GM19452 (cell line): Measurements from ENCODE around the gene DAO.

Experiments used
- ATAC-seq: cut with Tn5 transposase; IDR thresholded peaks from one replicate; pipeline ENCODE4 v1.9.1; 2021; ENCODE audit not compliant: unreplicated experiment

Gene DAO

GRCh38 chr12:108875280-108875679 is 4.6 kb upstream of the DAO start:
- no peak for ATAC-seq

GRCh38 chr12:108875682-108876361 is 4.1 kb upstream of the DAO start:
- ATAC-seq, result no peak

DNA sequence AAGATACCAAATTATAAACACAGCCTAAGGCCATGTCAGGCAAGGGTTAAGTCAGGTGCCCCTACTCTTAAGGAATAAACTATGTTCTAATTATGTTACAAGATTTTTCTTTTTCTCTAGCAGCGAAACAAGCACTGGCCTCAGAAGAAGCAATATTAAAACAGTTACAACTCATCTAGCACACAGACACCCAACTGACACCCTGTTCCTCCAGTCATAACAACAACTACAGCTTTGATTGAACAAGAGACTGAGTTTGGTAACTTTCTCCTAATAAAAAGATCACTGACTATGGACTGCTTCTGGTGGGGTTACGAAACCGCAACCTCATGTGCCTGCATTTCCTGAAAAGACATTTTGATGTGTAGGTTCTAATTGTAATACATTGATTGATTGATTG is 3.3 kb upstream of the DAO start:
- no peak for ATAC-seq

DNA sequence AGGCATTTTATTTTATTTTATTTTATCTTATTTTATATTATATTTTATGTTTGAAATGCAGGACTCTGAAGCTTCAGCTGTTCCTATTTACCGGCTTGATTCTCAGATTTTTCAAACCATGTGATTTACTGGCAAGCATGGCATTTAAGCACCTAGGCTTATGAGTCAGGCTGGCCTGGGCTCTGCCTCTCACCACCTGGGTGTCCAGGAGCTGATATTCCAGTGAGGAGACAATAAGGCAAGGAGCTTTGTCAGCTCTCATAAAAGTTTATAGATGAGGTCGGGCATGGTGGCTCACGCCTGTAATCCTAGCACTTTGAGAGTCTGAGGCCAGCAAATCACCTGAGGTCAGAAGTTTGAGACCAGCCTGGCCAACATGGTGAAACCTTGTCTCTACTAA is 2.1 kb downstream of the DAO start:
- no peak for ATAC-seq

DNA sequence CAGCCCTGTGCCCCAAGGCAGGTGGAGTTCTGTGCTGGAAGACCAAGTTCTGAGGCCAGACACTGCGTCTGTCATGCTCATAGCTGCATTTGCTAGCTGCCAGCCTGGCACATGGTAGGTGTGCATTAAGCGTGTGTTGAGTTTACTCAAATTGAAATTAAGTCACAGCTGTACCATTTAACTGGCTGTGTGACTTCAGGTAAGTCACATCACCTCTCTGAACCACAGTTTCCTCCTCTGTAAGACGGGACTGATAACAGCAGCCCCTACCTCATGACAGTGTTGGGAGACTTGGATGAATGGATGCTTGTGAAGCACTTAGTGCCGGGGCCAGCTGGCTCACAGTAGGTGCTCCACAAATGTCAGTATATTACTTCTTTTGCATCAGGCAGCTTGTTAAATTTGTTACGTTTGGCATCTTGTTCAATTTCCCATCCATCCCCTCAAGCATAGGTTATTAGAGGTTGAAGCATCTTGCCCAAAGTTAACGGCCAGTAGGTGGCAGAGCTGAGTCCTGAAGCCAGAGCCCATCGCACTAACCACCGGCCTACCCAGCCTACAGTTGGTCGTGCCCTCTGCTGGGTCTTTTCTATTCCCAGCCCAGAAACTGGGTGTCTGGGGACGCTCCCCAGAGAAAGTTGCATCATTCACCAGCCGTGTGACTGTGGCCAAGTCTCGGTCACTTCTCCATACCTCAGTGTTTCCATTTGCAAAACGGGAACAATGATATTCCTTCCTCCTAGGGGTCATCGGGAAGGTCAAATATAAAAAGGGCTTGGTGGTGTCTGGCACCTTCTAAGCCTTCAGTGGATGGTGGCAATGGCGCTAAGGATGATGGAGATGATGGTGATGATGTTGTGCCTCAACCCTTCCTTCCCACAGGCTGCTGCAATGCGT is 4.5 kb downstream of the DAO start:
- no peak for ATAC-seq

DNA sequence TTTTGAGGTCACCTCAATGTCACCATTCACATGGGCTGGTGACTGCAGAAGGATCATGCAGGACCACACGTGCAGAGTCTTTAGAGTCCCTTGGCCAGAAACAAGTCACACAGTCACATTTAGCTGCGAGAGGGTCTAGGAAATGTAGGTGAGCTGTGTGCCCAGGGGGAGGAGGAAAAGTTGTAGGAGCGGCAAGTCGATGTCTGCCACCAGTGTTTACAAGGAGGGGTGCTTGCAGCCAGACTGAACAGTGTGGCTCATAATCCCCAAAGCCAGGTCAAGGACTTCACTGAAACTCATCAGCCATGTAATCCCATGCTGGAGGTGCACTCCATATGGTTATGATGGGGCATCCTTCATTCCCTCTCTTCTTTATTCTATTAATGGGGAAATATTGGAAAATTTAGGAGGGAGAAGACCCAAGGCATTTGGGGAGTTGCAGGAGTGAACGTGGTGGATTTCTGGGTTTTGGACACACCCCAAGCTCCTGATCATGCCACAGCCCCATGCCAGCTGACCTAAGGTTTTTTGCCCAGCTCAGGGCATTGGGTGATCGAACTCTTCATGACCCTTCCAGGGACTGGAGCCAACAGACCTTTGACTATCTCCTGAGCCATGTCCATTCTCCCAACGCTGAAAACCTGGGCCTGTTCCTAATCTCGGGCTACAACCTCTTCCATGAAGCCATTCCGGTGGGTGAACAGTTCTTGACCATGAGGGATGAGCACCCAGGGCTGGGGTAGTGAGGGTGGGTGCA is 7.2 kb downstream of the DAO start:
- ATAC-seq, result no peak

- no peak for ATAC-seq
These were observed 8.1 kb downstream of the DAO start for GRCh38 chr12:108888031-108888430.

DNA sequence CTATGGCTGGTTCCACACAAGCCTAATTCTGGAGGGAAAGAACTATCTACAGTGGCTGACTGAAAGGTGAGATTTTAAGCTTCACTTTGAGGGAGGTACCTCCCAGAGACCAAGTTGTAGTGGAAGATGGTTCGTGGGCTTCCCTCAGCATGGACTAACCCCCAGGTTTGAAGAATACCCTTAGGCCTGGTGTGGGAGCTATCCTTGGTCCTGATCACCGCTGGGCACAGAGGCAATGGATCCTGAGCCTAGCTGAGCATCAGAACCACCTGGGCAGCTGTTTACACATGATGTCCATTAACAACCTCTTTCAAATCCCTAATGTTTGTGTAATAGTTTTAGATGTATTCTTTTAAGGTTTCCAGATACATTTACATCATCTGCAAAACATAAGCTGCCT is 10.3 kb downstream of the DAO start:
- no peak for ATAC-seq

GRCh38 chr12:108895220-108895802 is 15.4 kb downstream of the DAO start:
- ATAC-seq, result no peak

DNA sequence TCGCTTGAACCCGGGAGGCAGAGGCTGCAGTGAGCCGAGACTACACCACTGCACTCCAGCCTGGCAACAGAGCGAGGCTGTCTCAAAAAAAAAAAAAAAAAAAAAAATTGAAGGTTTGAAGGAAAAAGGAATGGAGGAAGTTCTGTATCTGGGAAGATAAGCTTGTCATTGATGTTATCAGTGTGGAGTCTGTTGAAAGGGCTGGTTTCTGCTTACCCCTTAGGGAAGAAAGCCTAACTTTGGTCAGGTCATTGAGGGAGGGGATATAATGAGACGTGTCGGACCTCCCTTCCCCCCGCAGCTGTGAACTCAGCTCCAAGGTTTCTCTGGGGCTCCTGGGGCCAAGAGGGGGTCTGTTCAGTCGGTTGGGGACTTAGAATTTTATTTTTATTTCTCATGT is 16.4 kb downstream of the DAO start:
- ATAC-seq, result no peak

DNA sequence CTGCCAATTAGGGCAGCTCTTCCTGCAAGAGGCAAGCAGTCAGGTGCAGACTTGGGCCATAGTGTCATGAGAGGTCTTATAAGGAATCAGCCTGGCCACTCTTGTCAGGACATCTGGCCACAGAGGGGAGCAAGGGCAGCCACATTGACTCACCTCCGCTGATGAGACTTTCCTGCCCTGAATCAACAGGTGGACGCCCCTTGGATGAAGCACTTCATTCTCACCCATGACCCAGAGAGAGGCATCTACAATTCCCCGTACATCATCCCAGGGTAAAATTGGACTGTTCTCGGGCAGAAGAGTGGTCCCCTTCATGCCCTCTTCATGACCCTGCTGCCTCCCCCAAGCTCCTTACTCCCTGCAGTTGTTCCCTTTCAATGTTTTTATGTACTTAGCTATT is 16.9 kb downstream of the DAO start:
- no peak for ATAC-seq

GRCh38 chr12:108899145-108899544 is 19.3 kb downstream of the DAO start:
- ATAC-seq, result no peak

GRCh38 chr12:108905725-108906124 is 25.8 kb downstream of the DAO start:
- no peak for ATAC-seq

DNA sequence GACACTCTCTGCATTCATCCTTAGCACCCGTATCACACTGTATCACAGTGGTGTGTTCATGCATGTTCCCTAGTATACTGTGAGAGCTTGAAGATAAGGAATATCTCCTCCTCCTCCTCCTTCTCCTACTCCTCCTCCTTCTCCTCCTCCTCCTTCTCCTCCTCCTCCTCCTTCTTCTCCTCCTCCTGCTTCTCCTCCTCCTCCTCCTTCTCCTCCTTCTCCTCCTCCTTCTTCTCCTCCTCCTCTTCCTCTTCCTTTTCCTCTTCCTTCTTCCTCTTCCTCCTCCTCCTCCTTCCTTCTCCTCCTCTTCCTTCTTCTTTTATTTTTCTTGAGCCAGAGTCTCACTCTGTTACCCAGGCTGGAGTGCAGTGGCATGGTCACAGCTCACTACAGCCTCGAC is 27.1 kb downstream of the DAO start:
- ATAC-seq, result no peak

GRCh38 chr12:108907839-108908351 is 28.0 kb downstream of the DAO start:
- no peak for ATAC-seq

DNA sequence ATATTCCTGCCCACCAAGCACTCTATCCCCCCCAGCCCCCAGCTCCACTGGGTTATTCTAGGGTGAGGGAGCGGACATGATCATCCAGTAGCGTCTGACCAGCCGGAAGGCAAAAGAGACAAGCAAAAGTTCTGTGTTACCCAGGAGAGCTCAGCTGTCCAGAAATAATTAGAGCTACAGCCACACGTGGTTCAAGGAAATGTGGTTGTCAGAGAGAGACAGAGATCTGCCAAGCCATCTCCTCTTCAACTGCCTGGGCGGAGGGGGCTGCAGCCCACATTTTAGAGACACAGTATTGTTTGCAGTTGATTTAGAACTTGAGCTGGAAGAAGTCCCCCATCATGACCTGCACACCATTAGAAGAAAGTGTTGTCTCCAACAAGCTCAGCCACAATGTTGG is 30.4 kb downstream of the DAO start:
- no peak for ATAC-seq

DNA sequence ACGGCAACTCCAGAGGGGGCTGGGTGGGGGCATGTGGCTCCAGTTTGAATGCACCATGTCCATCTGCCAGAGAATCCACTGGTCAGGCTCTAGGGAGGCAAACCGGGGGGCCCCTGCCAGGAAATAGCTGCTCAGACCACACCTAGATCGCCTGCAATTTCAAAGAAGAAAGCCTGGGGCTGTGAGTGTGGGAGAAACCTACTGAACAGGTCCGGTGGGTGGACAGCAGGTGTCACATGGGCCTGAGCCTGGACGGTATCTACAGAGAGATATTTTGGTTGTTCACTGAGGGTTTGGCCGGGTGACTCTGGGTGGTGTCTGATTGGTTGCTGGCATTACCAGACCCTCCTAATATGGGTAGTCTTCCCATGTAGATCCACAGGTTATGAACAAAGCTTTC is 32.0 kb downstream of the DAO start:
- ATAC-seq, result no peak

- no peak for ATAC-seq
These were observed 32.5 kb downstream of the DAO start for GRCh38 chr12:108912361-108912760.

DNA sequence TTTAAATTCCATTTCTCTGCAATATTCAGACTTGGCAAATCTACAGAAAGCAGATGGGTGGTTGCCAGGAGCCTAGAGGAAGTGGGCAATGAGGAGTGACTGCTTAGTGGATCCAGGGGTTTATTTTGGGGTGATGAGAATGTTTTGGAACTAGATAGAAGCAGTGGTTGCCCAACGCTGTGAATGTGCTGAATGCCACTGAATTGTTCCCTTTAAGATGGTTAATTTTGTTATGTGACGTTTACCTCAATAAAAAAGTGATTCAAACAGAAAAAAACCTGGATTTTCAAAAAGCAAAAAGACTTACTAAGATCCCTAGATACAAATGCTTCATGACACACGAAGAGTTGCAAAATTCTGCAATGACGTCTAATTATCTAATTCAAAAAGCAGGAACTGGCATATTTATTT is 34.2 kb downstream of the DAO start:
- no peak for ATAC-seq

GRCh38 chr12:108915632-108916133 is 35.8 kb downstream of the DAO start:
- ATAC-seq, result no peak

DNA sequence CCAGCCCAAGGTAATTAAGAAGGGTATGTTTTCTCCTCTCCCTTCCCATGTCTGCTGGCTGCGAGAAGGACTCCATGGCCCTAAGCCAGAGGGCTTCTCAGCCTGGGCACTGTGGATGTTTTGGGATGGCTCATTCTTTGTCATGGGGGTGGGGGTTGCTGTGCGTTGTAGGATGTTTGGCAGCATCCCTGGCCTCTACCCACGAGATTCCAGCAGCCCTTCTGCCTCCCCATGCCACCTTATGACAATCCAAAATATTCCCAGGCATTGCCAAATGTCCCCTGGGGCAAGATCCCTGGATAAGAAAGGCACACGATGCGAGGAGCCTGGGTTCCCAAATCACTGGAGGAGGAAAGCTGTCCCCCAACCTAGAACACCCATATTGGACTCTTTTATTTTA is 36.4 kb downstream of the DAO start:
- no peak for ATAC-seq
